GM12864 (cell line): Measurements from ENCODE around the gene SLC7A6.

Source experiments
- DNase-seq: peaks from one replicate; pipeline ENCODE4 v3.0.0-alpha.2; 2011; ENCODE audit warnings: low read depth
- H3K4me3 ChIP-seq: 2 replicates; pipeline ENCODE4 v1.5.1; 2011; ENCODE audit warnings: mild to moderate bottlenecking, low read depth, low read length, control low read depth
- CTCF ChIP-seq: IDR thresholded peaks from 2 replicates; pipeline ENCODE4 v1.5.1; 2011; ENCODE audit warnings: low read depth, mild to moderate bottlenecking, moderate library complexity, low read length, control low read depth, inconsistent platforms; ENCODE audit errors: missing control alignments

Gene SLC7A6

DNA sequence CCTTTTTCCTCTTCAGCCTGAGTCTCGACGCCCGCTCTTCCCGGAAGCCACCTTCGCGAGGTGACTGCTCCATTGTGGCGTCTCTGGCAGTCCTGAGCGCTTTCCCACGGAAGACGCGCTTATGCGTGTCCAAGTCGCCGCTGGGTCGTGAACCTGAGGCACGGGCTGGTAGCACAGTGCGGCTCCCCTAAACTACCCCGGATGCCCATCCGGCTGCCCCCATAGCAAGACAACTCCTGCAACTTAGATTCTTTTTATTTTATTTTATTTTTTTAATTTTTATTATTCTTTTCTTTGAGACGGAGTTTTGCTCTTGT lies 26.3 kb upstream of the SLC7A6 start:
- TF ChIP-seq CTCF: no peak
- no peak for DNase-seq
- H3K4me3 ChIP-seq: peak overlapping the region; percentile 60

GRCh38 chr16:68242085-68242484 lies 22.2 kb upstream of the SLC7A6 start:
- no peak for TF ChIP-seq CTCF
- no peak for DNase-seq
- no peak overlapping the region for H3K4me3 ChIP-seq

DNA sequence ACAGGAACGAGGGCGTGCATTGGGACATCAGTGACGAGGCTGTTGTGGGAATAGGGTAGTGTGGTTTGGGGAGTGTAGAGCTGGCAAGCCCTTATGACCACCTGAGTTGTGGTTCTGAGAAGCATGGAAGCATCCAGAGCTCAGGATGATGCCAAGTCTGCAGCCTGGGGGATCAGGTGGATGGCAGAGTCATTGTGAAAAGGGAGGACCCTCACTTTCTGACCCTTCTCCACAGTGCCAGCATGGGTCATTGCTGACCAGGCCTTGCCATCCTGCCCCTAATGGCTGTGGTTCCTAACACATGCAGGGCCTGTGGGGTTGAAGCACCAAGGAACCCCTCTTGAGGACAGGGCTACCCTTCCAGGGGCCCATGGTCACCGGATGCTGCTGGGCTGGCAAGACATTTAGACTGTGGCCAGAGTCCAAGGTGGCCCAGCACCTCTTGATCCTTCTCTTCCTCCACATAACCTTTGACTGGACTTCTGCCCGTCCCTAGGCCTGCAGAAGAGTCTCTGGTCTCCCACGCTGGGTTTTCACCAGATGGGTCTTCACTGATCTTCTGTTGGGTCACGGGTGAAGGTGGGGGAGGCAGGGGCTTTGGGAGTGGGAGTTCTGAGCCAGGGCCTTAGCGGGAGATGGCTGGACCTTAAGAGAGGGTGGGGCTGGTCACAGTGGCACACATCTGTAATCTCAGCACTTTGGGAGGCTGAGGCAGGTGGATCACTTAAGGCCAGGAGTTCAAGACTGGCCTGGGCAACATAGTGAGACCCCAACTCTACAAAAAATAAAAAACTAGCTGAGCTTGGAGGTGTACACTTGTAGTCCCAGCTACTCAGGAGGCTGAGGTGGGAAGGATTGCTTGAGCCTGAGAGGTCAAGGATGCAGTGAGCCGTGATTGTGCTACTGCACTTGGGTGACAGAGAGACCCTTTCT lies 21.1 kb upstream of the SLC7A6 start:
- no peak overlapping the region for H3K4me3 ChIP-seq
- TF ChIP-seq CTCF: no peak
- DNase-seq: no peak

- no peak for TF ChIP-seq CTCF
- no peak for DNase-seq
- peak overlapping the region; percentile 58 for H3K4me3 ChIP-seq
These were observed 19.8 kb upstream of the SLC7A6 start for GRCh38 chr16:68244481-68244902.

DNA sequence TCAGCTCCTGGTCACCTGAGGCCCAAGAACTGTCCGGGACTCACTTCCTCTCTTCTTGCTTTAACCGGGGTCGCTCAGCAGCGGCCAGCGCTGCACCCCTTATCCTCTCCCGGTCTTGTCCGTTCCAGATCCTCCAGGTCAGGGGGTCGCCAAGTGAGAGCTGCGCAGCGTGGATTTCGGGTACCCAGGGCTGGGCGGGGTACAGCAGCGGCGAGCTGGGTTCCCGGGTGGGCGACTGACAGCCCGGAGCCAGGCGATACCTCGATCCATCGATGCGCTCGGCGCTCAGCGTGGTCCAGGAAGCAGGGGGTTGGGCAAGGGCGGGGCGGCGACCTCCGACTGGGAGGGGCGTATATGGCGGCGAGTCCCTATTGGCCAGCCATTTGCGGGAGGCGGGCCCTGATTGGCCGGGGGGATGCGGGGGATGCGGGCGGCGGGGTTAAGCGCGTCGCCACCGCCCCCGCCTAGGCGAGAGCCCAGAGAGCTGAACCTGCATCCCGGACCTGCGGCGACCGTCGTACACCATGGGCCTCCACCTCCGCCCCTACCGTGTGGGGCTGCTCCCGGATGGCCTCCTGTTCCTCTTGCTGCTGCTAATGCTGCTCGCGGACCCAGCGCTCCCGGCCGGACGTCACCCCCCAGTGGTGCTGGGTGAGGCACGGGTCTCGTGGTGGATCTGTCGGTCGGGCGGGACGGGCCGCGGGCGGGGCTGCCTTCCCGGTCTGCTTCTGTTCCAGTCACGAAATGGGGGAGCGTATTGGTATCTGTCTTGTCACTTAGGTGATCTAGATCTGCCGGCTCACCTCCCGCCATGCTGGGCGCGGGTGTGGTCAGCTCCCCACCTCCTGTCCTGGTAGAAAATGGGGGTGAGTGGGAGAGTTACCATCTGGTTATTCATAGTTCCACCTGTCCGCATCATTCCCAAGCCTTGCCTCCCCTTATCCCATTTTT lies 19.1 kb upstream of the SLC7A6 start, which contains the start of gene PLA2G15:
TSS of gene PLA2G15 (plus strand) at position 471 of the 951 bp plus-strand sequence. CDS start at position 525, 54 bp downstream.
- DNase-seq: peak; percentile 78
- no peak for TF ChIP-seq CTCF
- peak within 1 kb of the TSS; percentile 58 for H3K4me3 ChIP-seq

- no peak for DNase-seq
- peak overlapping the region; percentile 58 for H3K4me3 ChIP-seq
- TF ChIP-seq CTCF: no peak
These were observed 18.2 kb upstream of the SLC7A6 start for GRCh38 chr16:68246121-68246520.
